Thoracic aorta (tissue), 2 donors: ENCODE results near the gene SPAG16. TPM values are rescaled to one million over a fixed set of nuclear protein-coding genes. Genes with fewer than 3 reads are reported as not detected.

Experiments
- ATAC-seq: fragments of 150-250 bp; one replicate; pipeline ENCODE4 v1.8.0; 2017; ENCODE audit warnings: low read depth; ENCODE audit not compliant: insufficient number of reproducible peaks, low FRiP score
- DNase-seq: peaks from one replicate; pipeline ENCODE4 v3.0.0-alpha.2; 2020; ENCODE audit warnings: low spot score
- H3K27ac ChIP-seq, 2 donors: fragments of 200-600 bp; sonication (generic); 1 replicate in 1 of 2; 2 replicates in 1 of 2; pipeline ENCODE4 v1.5.1; 2016; ENCODE audit warnings: mild to moderate bottlenecking in 2 of 2, moderate library complexity in 2 of 2
- H3K27me3 ChIP-seq: fragments of 200-600 bp; sonication (generic); replicated peaks from 2 replicates; pipeline ENCODE4 v1.6.0; 2016; ENCODE audit warnings: mild to moderate bottlenecking; ENCODE audit not compliant: insufficient read depth
- H3K36me3 ChIP-seq: fragments of 200-600 bp; sonication (generic); one replicate; pipeline ENCODE4 v1.5.1; 2016
- H3K4me1 ChIP-seq, 2 donors: fragments of 200-600 bp; sonication (generic); 1 replicate in 1 of 2; 2 replicates in 1 of 2; pipeline versions ENCODE4 v1.5.1 to v1.6.0; 2016; ENCODE audit warnings: low read depth in 2 of 2, mild to moderate bottlenecking in 1 of 2; ENCODE audit not compliant: control insufficient read depth in 1 of 2
- H3K4me3 ChIP-seq: fragments of 200-600 bp; sonication (generic); 2 replicates; pipeline ENCODE4 v1.5.1; 2016; ENCODE audit warnings: mild to moderate bottlenecking
- H3K9me3 ChIP-seq: fragments of 200-600 bp; sonication (generic); 2 replicates; pipeline ENCODE4 v1.5.1; 2016
- CTCF ChIP-seq: fragments of 200-600 bp; sonication (generic); IDR thresholded peaks from one replicate; pipeline ENCODE4 v1.5.1; 2019; ENCODE audit warnings: antibody characterized with exemption
- total RNA-seq, 2 donors: library from RNA; depleted of rRNA; stranded (reverse); fragments of >200 nt; gene quantifications; one replicate each; pipeline versions ENCODE4 v1.1.0 to v1.2.3, GENCODE V29; 2016

The SPAG16 gene
- total RNA-seq, 2 donors from 2014 or later, result 7.4 to 26.3 TPM

GRCh38 chr2:214376618-214377285 is 1092.5 kb downstream of the SPAG16 start:
- no peak overlapping the region for H3K27ac ChIP-seq
- H3K9me3 ChIP-seq, result no peaks in the 10 kb centered on the region
- ATAC-seq, result no peak
- no peak for TF ChIP-seq CTCF
- no peak for DNase-seq
- H3K36me3 ChIP-seq, result no peaks in the 10 kb centered on the region
- H3K27me3 ChIP-seq, result no peaks in the 10 kb centered on the region
- H3K4me1 ChIP-seq, result peaks cover 0 to 5% of the 10 kb centered on the region in 2 donors
- no peak overlapping the region for H3K4me3 ChIP-seq

- Histone ChIP-seq H3K9me3 (no peaks in the 10 kb centered on the region), H3K27me3 (no peaks in the 10 kb centered on the region), H3K36me3 (no peaks in the 10 kb centered on the region), H3K4me1 (peaks cover 0 to 5% of the 10 kb centered on the region in 2 donors), H3K27ac (no peak overlapping the region), H3K4me3 (no peak overlapping the region)
- no peak for DNase-seq
- TF ChIP-seq CTCF, result no peak
- no peak for ATAC-seq
These were observed 1093.0 kb downstream of the SPAG16 start for GRCh38 chr2:214377286-214377624.

- TF ChIP-seq CTCF, result no peak
- Histone ChIP-seq H3K4me3 (no peak overlapping the region), H3K27me3 (no peaks in the 10 kb centered on the region), H3K9me3 (no peaks in the 10 kb centered on the region), H3K4me1 (peaks cover 0 to 5% of the 10 kb centered on the region in 2 donors), H3K27ac (no peak overlapping the region), H3K36me3 (no peaks in the 10 kb centered on the region)
- DNase-seq (no peak), ATAC-seq (no peak)
These were observed 1094.3 kb downstream of the SPAG16 start for GRCh38 chr2:214378455-214379103.

- H3K27me3 ChIP-seq, result no peaks in the 10 kb centered on the region
- no peak for DNase-seq
These were observed 1095.0 kb downstream of the SPAG16 start for GRCh38 chr2:214379227-214379626.

More at GRCh38 chr2:214379227-214379626, 1095.0 kb downstream of the SPAG16 start:
- H3K9me3 ChIP-seq, result no peaks in the 10 kb centered on the region
- no peaks in the 10 kb centered on the region for H3K36me3 ChIP-seq
- no peak overlapping the region for H3K4me3 ChIP-seq
- no peak for TF ChIP-seq CTCF
- peaks cover 0 to 5% of the 10 kb centered on the region in 2 donors for H3K4me1 ChIP-seq
- no peak overlapping the region for H3K27ac ChIP-seq
- no peak for ATAC-seq
